HUES6 (cell line): ENCODE results near the gene MCIDAS.

Source experiments
- H3K27ac ChIP-seq: 2 replicates; pipeline ENCODE4 v1.7.0; 2013; ENCODE audit warnings: low read depth, mild to moderate bottlenecking, low read length, inconsistent platforms
- H3K27me3 ChIP-seq: 2 replicates; pipeline ENCODE4 v1.6.1; 2013; ENCODE audit warnings: low read length; ENCODE audit not compliant: control insufficient read depth, insufficient read depth
- H3K36me3 ChIP-seq: 2 replicates; pipeline ENCODE4 v1.6.1; 2013; ENCODE audit warnings: low read length; ENCODE audit not compliant: control insufficient read depth, insufficient read depth
- H3K4me1 ChIP-seq: 2 replicates; pipeline ENCODE4 v1.6.1; 2013; ENCODE audit warnings: low read length; ENCODE audit not compliant: control insufficient read depth, insufficient read depth
- H3K4me3 ChIP-seq: 2 replicates; pipeline ENCODE4 v1.5.1; 2013; ENCODE audit warnings: low read depth, low read length
- H3K9ac ChIP-seq: one replicate; pipeline ENCODE4 v1.6.1; 2013; ENCODE audit warnings: mild to moderate bottlenecking, low read length
- H3K9me3 ChIP-seq: 2 replicates; pipeline ENCODE4 v1.6.1; 2013; ENCODE audit warnings: low read depth, low read length; ENCODE audit not compliant: control insufficient read depth, insufficient read depth

Gene MCIDAS

GRCh38 chr5:55176176-55176818 is 50.8 kb downstream of the MCIDAS start:
- peaks cover 96% of the 10 kb centered on the region for H3K27me3 ChIP-seq
- no peaks in the 10 kb centered on the region for H3K36me3 ChIP-seq
- H3K9me3 ChIP-seq, result no peaks in the 10 kb centered on the region
- peak overlapping the region; percentile 61 for H3K4me3 ChIP-seq
- H3K27ac ChIP-seq, result no peak overlapping the region
- H3K9ac ChIP-seq, result no peak overlapping the region
- H3K4me1 ChIP-seq, result peaks cover 16% of the 10 kb centered on the region

DNA sequence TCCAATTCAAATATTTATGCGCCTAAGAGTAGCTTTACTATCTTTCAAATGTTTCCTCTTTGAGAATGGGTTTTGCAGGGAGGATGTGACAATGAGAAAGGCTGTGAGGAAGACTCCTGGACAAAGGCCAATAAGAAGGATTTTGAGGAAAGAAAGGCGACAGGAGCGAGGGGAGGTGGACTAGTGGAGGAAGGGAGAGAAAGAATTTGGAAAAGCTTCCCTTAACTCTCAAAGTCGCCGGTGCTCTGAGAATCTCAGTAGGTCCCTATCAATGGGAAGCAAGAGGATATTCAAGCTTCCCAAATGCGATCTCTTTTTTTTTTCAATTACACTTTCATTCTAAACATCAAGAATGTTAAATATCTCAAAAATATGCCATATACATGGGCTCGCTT is 51.3 kb downstream of the MCIDAS start:
- Histone ChIP-seq H3K9ac (no peak overlapping the region), H3K27me3 (peaks cover 95% of the 10 kb centered on the region), H3K9me3 (no peaks in the 10 kb centered on the region), H3K4me1 (peaks cover 16% of the 10 kb centered on the region), H3K4me3 (peak overlapping the region; percentile 61), H3K36me3 (no peaks in the 10 kb centered on the region), H3K27ac (no peak overlapping the region)

GRCh38 chr5:55173687-55174230 is 53.4 kb downstream of the MCIDAS start:
- Histone ChIP-seq H3K9me3 (no peaks in the 10 kb centered on the region), H3K36me3 (no peaks in the 10 kb centered on the region), H3K9ac (no peak overlapping the region), H3K27me3 (peaks cover 81% of the 10 kb centered on the region), H3K4me3 (peak overlapping the region; percentile 64), H3K27ac (no peak overlapping the region), H3K4me1 (peaks cover 16% of the 10 kb centered on the region)

- H3K9me3 ChIP-seq, result no peaks in the 10 kb centered on the region
- H3K4me1 ChIP-seq, result peaks cover 16% of the 10 kb centered on the region
- no peak within 1 kb of the TSS for H3K9ac ChIP-seq
- no peaks in the 10 kb centered on the region for H3K36me3 ChIP-seq
- H3K27ac ChIP-seq, result no peak within 1 kb of the TSS
- H3K4me3 ChIP-seq, result peak within 1 kb of the TSS; percentile 64
- H3K27me3 ChIP-seq, result peaks cover 75% of the 10 kb centered on the region
Measured at GRCh38 chr5:55172937-55173686, 54.0 kb downstream of the MCIDAS start, which contains the start of gene CDC20B. TSS of gene CDC20B (minus strand) at chr5:55173177. CDS start at chr5:55173000, 177 bp downstream.

- Histone ChIP-seq H3K4me1 (peaks cover 16% of the 10 kb centered on the region), H3K9ac (no peak overlapping the region), H3K9me3 (no peaks in the 10 kb centered on the region), H3K27ac (no peak overlapping the region), H3K4me3 (peak overlapping the region; percentile 61), H3K27me3 (peaks cover 67% of the 10 kb centered on the region), H3K36me3 (no peaks in the 10 kb centered on the region)
Measured at GRCh38 chr5:55172051-55172899, 54.8 kb downstream of the MCIDAS start.

- Histone ChIP-seq H3K9me3 (no peaks in the 10 kb centered on the region), H3K9ac (no peak overlapping the region), H3K27ac (no peak overlapping the region), H3K4me1 (peaks cover 16% of the 10 kb centered on the region), H3K36me3 (peaks cover under 1% of the 10 kb centered on the region; the same call in 1 of the 2 replicates), H3K27me3 (peaks cover 59% of the 10 kb centered on the region), H3K4me3 (no peak overlapping the region)
Measured at GRCh38 chr5:55171471-55171870, 55.6 kb downstream of the MCIDAS start.
